Stimulated activated CD8-positive, alpha-beta memory T cell treated with anti-CD3 and anti-CD28 coated beads, Interleukin-15, amount 100 ng/mL, for 48 hours (primary cell): ENCODE results near the gene SHROOM3.

Source experiments
- DNase-seq, 2 donors: peaks; one replicate each; pipeline ENCODE4 v3.0.0-alpha.2; 2020; ENCODE audit warnings: low read depth in 2 of 2

SHROOM3 gene

GRCh38 chr4:76624931-76625715, 190.1 kb downstream of the SHROOM3 start:
- no peak for DNase-seq

GRCh38 chr4:76626686-76627465, 191.8 kb downstream of the SHROOM3 start:
- DNase-seq, result no peak

GRCh38 chr4:76628251-76628650, 193.2 kb downstream of the SHROOM3 start:
- DNase-seq, result no peak

- no peak for DNase-seq
Observed at GRCh38 chr4:76630741-76631140, 195.7 kb downstream of the SHROOM3 start.

GRCh38 chr4:76634220-76634619, 199.2 kb downstream of the SHROOM3 start:
- DNase-seq, result no peak

- no peak for DNase-seq
Observed at GRCh38 chr4:76637712-76638361, 202.8 kb downstream of the SHROOM3 start.

- DNase-seq, result no peak
Observed at GRCh38 chr4:76639288-76639687, 204.3 kb downstream of the SHROOM3 start.

- DNase-seq, result no peak
Observed at GRCh38 chr4:76640353-76640910, 205.4 kb downstream of the SHROOM3 start.

- no peak for DNase-seq
Observed at GRCh38 chr4:76641351-76641750, 206.3 kb downstream of the SHROOM3 start.

- no peak for DNase-seq
Observed at GRCh38 chr4:76641758-76642157, 206.7 kb downstream of the SHROOM3 start.

- DNase-seq, result no peak
Observed at GRCh38 chr4:76644831-76645485, 209.9 kb downstream of the SHROOM3 start.

GRCh38 chr4:76649086-76649485, 214.1 kb downstream of the SHROOM3 start:
- no peak for DNase-seq

- DNase-seq, result no peak
Observed at GRCh38 chr4:76651616-76652015, 216.6 kb downstream of the SHROOM3 start.

GRCh38 chr4:76652389-76652788, 217.4 kb downstream of the SHROOM3 start:
- no peak for DNase-seq

GRCh38 chr4:76654084-76654483, 219.1 kb downstream of the SHROOM3 start:
- no peak for DNase-seq

- DNase-seq, result no peak
Observed at GRCh38 chr4:76654791-76655190, 219.8 kb downstream of the SHROOM3 start.

GRCh38 chr4:76655566-76656479, 220.8 kb downstream of the SHROOM3 start:
- DNase-seq, result no peak

- DNase-seq, result no peak
Observed at GRCh38 chr4:76657443-76657842, 222.4 kb downstream of the SHROOM3 start.

- DNase-seq, result no peak
Observed at GRCh38 chr4:76658231-76659102, 223.4 kb downstream of the SHROOM3 start.

- no peak for DNase-seq
Observed at GRCh38 chr4:76659103-76659490, 224.1 kb downstream of the SHROOM3 start.
